Muscle layer of colon (tissue), 2 donors: ENCODE results near the gene SFT2D1.

ENCODE experiments used
- H3K27ac ChIP-seq: one replicate; pipeline ENCODE4 v1.7.0; 2013; ENCODE audit warnings: low read depth, mild to moderate bottlenecking, low read length, moderate library complexity
- H3K27me3 ChIP-seq, 2 donors: one replicate each; pipeline ENCODE4 v1.7.0; 2013; ENCODE audit warnings: low read length in 2 of 2, mild to moderate bottlenecking in 2 of 2; ENCODE audit not compliant: insufficient read depth in 2 of 2, control insufficient read depth in 1 of 2
- H3K36me3 ChIP-seq: one replicate; pipeline ENCODE4 v1.7.0; 2013; ENCODE audit warnings: mild to moderate bottlenecking, low read length; ENCODE audit not compliant: insufficient read depth
- H3K4me1 ChIP-seq: one replicate; pipeline ENCODE4 v1.7.0; 2013; ENCODE audit warnings: mild to moderate bottlenecking, low read length; ENCODE audit not compliant: insufficient read depth
- H3K4me3 ChIP-seq, 2 donors: one replicate each; pipeline ENCODE4 v1.7.0; 2013; ENCODE audit warnings: low read length in 2 of 2, low read depth in 1 of 2, mild to moderate bottlenecking in 1 of 2, moderate library complexity in 1 of 2
- H3K9ac ChIP-seq: one replicate; pipeline ENCODE4 v1.7.0; 2013; ENCODE audit warnings: low read length
- H3K9me3 ChIP-seq: one replicate; pipeline ENCODE4 v1.7.0; 2013; ENCODE audit warnings: mild to moderate bottlenecking, low read length
- donor health status: abdominal sarcoma.
- donor health status: Adenocarcinoma of cecum.

Gene SFT2D1

GRCh38 chr6:166361077-166361429 is 18.7 kb upstream of the SFT2D1 start:
- Histone ChIP-seq H3K27ac (no peak overlapping the region), H3K9ac (no peak overlapping the region), H3K9me3 (no peaks in the 10 kb centered on the region), H3K27me3 (no peaks in the 10 kb centered on the region), H3K36me3 (peaks cover 8% of the 10 kb centered on the region), H3K4me1 (peaks cover 7% of the 10 kb centered on the region), H3K4me3 (no peak overlapping the region)

GRCh38 chr6:166360243-166361076 is 18.1 kb upstream of the SFT2D1 start:
- no peak overlapping the region for H3K4me3 ChIP-seq
- no peaks in the 10 kb centered on the region for H3K9me3 ChIP-seq
- H3K9ac ChIP-seq: no peak overlapping the region
- peaks cover 7% of the 10 kb centered on the region for H3K4me1 ChIP-seq
- no peaks in the 10 kb centered on the region for H3K27me3 ChIP-seq
- H3K36me3 ChIP-seq: peaks cover 8% of the 10 kb centered on the region
- H3K27ac ChIP-seq: no peak overlapping the region

- no peaks in the 10 kb centered on the region for H3K36me3 ChIP-seq
- no peaks in the 10 kb centered on the region for H3K9me3 ChIP-seq
- H3K4me3 ChIP-seq: no peak overlapping the region
- no peak overlapping the region for H3K27ac ChIP-seq
- no peak overlapping the region for H3K9ac ChIP-seq
- no peaks in the 10 kb centered on the region for H3K27me3 ChIP-seq
- H3K4me1 ChIP-seq: no peaks in the 10 kb centered on the region
Measured at GRCh38 chr6:166355552-166355951, 13.2 kb upstream of the SFT2D1 start.

GRCh38 chr6:166354965-166355364 is 12.6 kb upstream of the SFT2D1 start:
- no peaks in the 10 kb centered on the region for H3K4me1 ChIP-seq
- H3K27me3 ChIP-seq: no peaks in the 10 kb centered on the region

GRCh38 chr6:166354143-166354542 is 11.8 kb upstream of the SFT2D1 start:
- Histone ChIP-seq H3K9ac (no peak overlapping the region), H3K9me3 (no peaks in the 10 kb centered on the region), H3K4me3 (no peak overlapping the region), H3K27ac (no peak overlapping the region), H3K27me3 (no peaks in the 10 kb centered on the region), H3K4me1 (no peaks in the 10 kb centered on the region), H3K36me3 (no peaks in the 10 kb centered on the region)

More at GRCh38 chr6:166354965-166355364, 12.6 kb upstream of the SFT2D1 start:
- H3K9me3 ChIP-seq: no peaks in the 10 kb centered on the region
- H3K27ac ChIP-seq: no peak overlapping the region
- no peak overlapping the region for H3K4me3 ChIP-seq
- H3K9ac ChIP-seq: no peak overlapping the region
- H3K36me3 ChIP-seq: no peaks in the 10 kb centered on the region

- no peaks in the 10 kb centered on the region for H3K4me1 ChIP-seq
- H3K9me3 ChIP-seq: no peaks in the 10 kb centered on the region
- H3K4me3 ChIP-seq: no peak overlapping the region
- no peak overlapping the region for H3K9ac ChIP-seq
- no peak overlapping the region for H3K27ac ChIP-seq
- H3K27me3 ChIP-seq: no peaks in the 10 kb centered on the region
- no peaks in the 10 kb centered on the region for H3K36me3 ChIP-seq
Measured at GRCh38 chr6:166353507-166353906, 11.2 kb upstream of the SFT2D1 start.

GRCh38 chr6:166352923-166353322 is 10.6 kb upstream of the SFT2D1 start:
- Histone ChIP-seq H3K27ac (no peak overlapping the region), H3K4me1 (no peaks in the 10 kb centered on the region), H3K9ac (no peak overlapping the region), H3K4me3 (no peak overlapping the region), H3K9me3 (no peaks in the 10 kb centered on the region), H3K27me3 (no peaks in the 10 kb centered on the region), H3K36me3 (no peaks in the 10 kb centered on the region)

- no peaks in the 10 kb centered on the region for H3K36me3 ChIP-seq
- H3K9ac ChIP-seq: no peak overlapping the region
- H3K4me3 ChIP-seq: no peak overlapping the region
- H3K4me1 ChIP-seq: no peaks in the 10 kb centered on the region
- no peaks in the 10 kb centered on the region for H3K9me3 ChIP-seq
- no peaks in the 10 kb centered on the region for H3K27me3 ChIP-seq
- H3K27ac ChIP-seq: no peak overlapping the region
Measured at GRCh38 chr6:166351715-166352285, 9.5 kb upstream of the SFT2D1 start.

GRCh38 chr6:166348305-166348949 is 6.1 kb upstream of the SFT2D1 start:
- H3K27ac ChIP-seq: no peak overlapping the region
- H3K36me3 ChIP-seq: no peaks in the 10 kb centered on the region
- H3K9me3 ChIP-seq: no peaks in the 10 kb centered on the region
- H3K4me3 ChIP-seq: no peak overlapping the region
- no peaks in the 10 kb centered on the region for H3K27me3 ChIP-seq
- H3K9ac ChIP-seq: no peak overlapping the region
- peaks cover 2% of the 10 kb centered on the region for H3K4me1 ChIP-seq

GRCh38 chr6:166346965-166347364 is 4.6 kb upstream of the SFT2D1 start:
- Histone ChIP-seq H3K9ac (no peak overlapping the region), H3K9me3 (no peaks in the 10 kb centered on the region), H3K36me3 (no peaks in the 10 kb centered on the region), H3K27ac (no peak overlapping the region), H3K4me1 (peaks cover 6% of the 10 kb centered on the region), H3K4me3 (no peak overlapping the region), H3K27me3 (no peaks in the 10 kb centered on the region)

- Histone ChIP-seq H3K9ac (no peak overlapping the region), H3K36me3 (no peaks in the 10 kb centered on the region), H3K27ac (no peak overlapping the region), H3K4me1 (peaks cover 7% of the 10 kb centered on the region), H3K4me3 (no peak overlapping the region), H3K9me3 (no peaks in the 10 kb centered on the region), H3K27me3 (no peaks in the 10 kb centered on the region)
Measured at GRCh38 chr6:166346449-166346848, 4.1 kb upstream of the SFT2D1 start.
